Hindlimb muscle (tissue), 1 donor: ENCODE data around the gene CCDC82. TPM values are rescaled to one million over a fixed set of nuclear protein-coding genes. Genes with fewer than 3 reads are reported as not detected.
"Not testable (repeated sequence)": the region's sequence is repeated elsewhere in the genome, so short reads cannot be mapped to it uniquely, and the experiment has no call there.

Experiments
- DNase-seq: peaks from one replicate; pipeline ENCODE4 v3.0.0-alpha.2; 2013
- polyA plus RNA-seq: library from polyadenylated mRNA; unstranded; fragments of 120-200 nt; gene quantifications from one replicate; pipeline ENCODE4 v1.2.1, GENCODE V29; 2013; ENCODE audit not compliant: insufficient read length

CCDC82 gene
- 26.8 TPM for polyA plus RNA-seq

GRCh38 chr11:96389720-96390487 lies at the start of gene CCDC82, which contains the start of gene JRKL:
Gene CCDC82, minus strand, starts transcription at chr11:96389912. Its CDS starts 5,165 bp downstream, at chr11:96384747.
Gene JRKL, plus strand, starts transcription at chr11:96390013. Its CDS starts 637 bp downstream, at chr11:96390650.
- peak; percentile 95 for DNase-seq

GRCh38 chr11:96432654-96433053 lies 42.9 kb upstream of the CCDC82 start:
- DNase-seq = not testable (repeated sequence)

GRCh38 chr11:96430668-96431067 lies 41.0 kb upstream of the CCDC82 start:
- DNase-seq = no peak

GRCh38 chr11:96424693-96425092 lies 35.0 kb upstream of the CCDC82 start:
- no peak for DNase-seq

GRCh38 chr11:96413408-96413807 lies 23.7 kb upstream of the CCDC82 start:
- no peak for DNase-seq

- DNase-seq = no peak
Measured at GRCh38 chr11:96412761-96413381, 23.2 kb upstream of the CCDC82 start.

- not testable (repeated sequence) for DNase-seq
Measured at GRCh38 chr11:96411412-96411811, 21.7 kb upstream of the CCDC82 start.

- no peak for DNase-seq
Measured at GRCh38 chr11:96400697-96401096, 11.0 kb upstream of the CCDC82 start.

GRCh38 chr11:96397863-96398262 lies 8.2 kb upstream of the CCDC82 start:
- DNase-seq = no peak

- no peak for DNase-seq
Measured at GRCh38 chr11:96396637-96397036, 6.9 kb upstream of the CCDC82 start.

GRCh38 chr11:96394773-96395172 lies 5.1 kb upstream of the CCDC82 start:
- no peak for DNase-seq

GRCh38 chr11:96393753-96394348 lies 4.1 kb upstream of the CCDC82 start:
- DNase-seq = peak; percentile 5

GRCh38 chr11:96391698-96392307 lies 2.1 kb upstream of the CCDC82 start:
- no peak for DNase-seq

- no peak for DNase-seq
Measured at GRCh38 chr11:96390488-96390792, 728 bp upstream of the CCDC82 start.

GRCh38 chr11:96388891-96389719 lies 607 bp downstream of the CCDC82 start:
- DNase-seq = peak; percentile 76

GRCh38 chr11:96385187-96385586 lies 4.5 kb downstream of the CCDC82 start:
- no peak for DNase-seq

GRCh38 chr11:96384156-96384555 lies 5.6 kb downstream of the CCDC82 start:
- DNase-seq = no peak

- no peak for DNase-seq
Measured at GRCh38 chr11:96376796-96377195, 12.9 kb downstream of the CCDC82 start.

GRCh38 chr11:96373826-96374225 lies 15.9 kb downstream of the CCDC82 start:
- no peak for DNase-seq

GRCh38 chr11:96367342-96367741 lies 22.4 kb downstream of the CCDC82 start:
- no peak for DNase-seq

- no peak for DNase-seq
Measured at GRCh38 chr11:96366024-96366423, 23.7 kb downstream of the CCDC82 start.

GRCh38 chr11:96365493-96365892 lies 24.2 kb downstream of the CCDC82 start:
- DNase-seq = no peak
